Fibroblast of peridontal ligament (primary cell): ENCODE data around the gene SIGMAR1.
A peak's percentile ranks its signal among the peaks of the same experiment; 100 is the strongest.

Experiments used
- DNase-seq: peaks from one replicate; pipeline ENCODE4 v3.0.0-alpha.2; 2010; ENCODE audit errors: extremely low read depth

SIGMAR1 gene

DNA sequence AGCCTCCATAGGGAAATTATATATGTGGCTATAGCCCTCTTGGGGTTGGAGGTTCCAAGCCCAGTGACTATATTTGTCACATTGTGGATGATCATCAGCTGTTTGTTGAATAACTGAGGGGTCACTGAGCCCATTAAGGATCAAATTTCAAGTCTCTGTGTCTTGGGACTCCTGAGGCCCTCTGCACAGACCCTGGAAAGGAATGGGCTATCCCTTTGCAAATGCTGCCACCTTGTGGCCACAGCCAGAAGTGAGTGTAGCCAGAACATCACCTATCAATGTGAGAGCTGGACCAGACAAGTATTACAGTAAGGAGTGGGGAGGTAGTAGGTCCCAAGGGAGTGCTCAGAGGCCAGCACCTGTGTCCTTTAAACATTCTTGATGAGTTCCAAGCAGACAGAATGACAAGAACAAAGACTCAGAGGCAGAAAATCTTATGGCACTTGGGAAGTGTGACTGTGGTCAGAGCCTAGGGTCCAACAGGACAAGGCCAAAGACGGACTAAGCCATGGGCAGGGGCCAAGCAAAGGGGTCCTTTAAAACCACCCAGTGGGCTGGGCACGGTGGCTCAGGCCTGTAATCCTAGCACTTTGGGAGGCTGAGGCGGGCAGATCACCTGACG is 33.9 kb downstream of the SIGMAR1 start:
- peak; percentile 66 for DNase-seq

DNA sequence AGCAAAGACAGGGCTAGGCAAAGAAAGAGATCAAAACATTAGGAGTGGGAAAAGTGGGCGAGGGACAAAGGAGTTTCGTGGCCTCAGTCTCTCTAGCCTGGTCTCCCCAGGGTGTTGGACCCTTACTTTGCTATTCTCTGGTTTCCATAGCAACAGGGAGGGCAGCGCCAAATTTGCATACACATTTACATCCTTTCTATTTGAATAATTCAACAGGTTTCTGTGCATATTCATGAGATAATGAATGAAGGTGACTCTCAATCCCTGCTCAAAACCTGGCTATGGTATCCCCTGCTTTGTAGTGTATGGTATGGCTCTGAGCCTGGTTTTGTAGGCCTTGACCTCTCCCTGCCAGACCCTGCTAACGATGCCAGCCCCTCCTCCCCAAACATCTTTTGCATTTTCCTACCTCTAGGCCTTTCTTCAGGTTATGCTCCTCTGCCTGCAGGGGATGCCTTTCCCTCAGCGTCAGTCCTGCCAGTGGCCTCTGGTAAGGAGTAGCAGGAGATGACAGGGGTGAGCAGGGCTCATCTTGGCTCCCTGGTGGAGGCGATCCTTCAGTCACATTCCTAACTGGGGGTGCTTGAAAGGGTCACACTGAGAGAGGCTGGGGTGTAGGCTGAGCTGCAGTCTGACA is 35.5 kb downstream of the SIGMAR1 start:
- no peak for DNase-seq

DNA sequence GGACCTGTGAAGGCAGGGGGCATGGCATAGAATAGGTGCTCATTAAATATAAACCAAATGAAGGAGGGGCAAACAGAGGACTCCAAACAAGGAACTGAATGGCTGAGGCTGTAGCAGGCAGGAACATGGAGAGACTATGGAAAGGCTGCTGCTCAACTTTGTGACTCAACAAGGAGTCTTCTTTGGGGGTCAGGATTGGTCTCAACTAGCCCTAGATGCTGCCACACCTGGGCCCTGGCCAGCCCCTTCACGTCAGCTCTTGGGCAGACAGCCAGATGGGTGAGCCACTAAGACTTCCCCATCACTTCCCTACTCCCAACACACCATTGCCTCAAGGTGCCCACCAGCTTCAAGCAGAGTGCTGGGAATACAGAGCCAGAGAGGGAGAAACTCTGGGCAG is 36.7 kb downstream of the SIGMAR1 start:
- DNase-seq = no peak

DNA sequence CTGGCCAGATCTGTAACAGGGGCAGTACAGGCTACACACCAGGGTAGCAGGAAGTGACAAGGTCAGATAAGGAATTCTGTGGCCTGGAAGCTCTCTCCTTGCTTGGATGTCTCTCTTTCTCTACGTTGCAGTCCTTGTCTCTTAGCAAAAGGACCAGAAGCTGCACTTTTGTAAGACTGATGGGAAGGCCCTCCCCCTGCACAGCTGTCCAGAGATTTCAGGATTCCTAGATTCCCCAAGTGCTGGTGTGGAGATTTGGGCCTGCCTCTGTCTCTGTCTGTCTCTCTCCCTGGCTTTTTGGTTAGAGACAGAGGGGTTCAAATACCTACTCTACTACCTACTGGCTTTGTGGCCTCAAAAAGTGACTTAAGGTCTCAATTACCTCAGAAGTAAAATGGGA is 38.0 kb downstream of the SIGMAR1 start:
- no peak for DNase-seq

DNA sequence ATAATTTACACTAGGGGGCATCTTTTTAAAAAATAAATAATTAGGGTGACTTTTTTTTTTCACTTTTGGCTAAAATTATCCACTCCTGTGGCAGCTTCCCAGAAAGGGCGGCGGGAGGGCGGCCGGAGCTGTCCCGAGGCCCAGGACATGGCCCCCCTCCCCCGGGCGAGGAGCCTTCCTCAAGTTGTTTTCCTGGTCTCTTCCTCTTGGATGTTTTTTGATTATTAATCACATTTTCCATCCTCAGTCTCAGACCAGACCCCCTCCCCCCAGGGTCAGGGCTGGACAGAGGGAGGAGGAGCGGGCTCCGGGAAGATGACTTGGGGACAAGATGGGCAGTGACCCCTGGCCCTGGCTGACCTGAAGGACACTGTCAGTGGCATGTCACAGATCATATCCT is 43.4 kb downstream of the SIGMAR1 start:
- DNase-seq = no peak

DNA sequence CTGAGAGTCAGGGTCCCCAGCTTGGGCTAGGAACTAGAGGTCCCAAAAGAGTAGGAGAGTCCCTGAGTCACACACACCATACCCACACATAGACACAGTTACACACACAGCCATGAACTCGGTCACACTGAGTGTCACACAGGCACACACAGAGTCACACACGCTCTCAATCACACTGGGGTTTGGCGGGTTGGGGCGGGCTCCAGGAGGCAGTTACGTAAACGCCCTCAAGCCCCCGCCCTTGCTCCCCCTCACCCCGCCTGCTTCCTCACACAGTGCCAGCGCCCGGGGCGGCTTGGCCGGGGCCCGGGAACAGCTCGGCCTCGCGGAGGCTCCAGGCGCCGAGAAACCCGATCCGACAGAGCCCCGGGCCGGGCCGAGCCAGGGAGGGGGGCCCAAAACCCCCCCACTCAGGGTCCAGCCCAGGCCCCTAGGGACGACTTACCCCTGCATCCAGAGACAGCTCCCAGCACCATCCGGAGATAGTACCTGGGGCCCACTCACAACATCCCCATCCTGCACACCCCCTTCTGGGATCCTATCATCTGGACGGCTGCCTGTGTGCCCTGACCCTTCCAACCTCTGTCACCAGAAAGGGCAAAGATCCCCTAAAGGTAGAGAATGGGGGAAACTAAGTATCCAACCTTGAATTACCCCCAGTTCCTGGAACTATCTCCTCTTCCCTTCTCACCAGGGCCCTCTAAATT is 44.5 kb downstream of the SIGMAR1 start:
- no peak for DNase-seq

DNA sequence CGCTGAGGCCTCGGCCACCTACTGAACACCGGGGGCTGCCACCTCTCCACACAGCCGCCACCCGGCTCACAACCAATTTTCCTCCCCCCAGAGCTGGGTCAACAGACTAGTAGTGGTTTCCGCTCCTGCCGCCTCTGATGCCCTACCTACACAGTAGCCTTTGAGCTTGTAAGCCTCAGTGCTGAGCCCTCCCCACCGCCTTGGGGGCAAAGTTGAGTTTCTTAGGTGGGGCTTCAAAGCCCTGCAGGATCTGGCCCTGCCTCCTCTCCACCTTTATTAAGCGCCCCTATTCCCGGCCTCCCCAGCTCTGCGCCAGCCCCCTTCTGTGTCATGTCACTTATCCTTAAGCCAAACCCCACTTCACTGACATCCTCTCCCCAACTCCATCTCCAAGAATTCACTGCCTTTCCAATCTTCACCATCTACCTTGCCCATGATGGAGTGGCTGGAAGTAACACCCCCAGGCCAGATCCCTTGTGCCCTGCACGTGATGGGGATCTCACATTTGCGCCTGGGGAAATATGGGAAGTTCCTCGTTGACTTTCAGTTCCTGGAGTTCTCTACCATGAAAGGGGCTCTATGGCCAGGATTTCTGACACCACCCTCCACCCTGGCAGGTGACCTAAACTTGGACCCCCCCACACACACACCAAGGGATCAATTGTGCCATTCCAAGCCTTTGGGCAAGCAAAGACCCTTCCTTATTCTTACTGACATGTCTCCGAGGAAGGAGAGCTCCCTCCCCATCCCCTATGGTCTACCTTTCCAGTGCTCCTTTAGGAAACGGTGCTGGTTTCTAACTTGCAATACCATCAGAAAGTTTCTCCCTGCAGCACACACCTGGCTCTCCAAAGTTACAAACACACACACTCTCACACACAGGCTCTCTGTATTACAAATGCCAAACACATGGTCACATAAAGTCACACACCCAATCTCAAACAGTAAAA is 45.4 kb downstream of the SIGMAR1 start:
- DNase-seq = no peak

DNA sequence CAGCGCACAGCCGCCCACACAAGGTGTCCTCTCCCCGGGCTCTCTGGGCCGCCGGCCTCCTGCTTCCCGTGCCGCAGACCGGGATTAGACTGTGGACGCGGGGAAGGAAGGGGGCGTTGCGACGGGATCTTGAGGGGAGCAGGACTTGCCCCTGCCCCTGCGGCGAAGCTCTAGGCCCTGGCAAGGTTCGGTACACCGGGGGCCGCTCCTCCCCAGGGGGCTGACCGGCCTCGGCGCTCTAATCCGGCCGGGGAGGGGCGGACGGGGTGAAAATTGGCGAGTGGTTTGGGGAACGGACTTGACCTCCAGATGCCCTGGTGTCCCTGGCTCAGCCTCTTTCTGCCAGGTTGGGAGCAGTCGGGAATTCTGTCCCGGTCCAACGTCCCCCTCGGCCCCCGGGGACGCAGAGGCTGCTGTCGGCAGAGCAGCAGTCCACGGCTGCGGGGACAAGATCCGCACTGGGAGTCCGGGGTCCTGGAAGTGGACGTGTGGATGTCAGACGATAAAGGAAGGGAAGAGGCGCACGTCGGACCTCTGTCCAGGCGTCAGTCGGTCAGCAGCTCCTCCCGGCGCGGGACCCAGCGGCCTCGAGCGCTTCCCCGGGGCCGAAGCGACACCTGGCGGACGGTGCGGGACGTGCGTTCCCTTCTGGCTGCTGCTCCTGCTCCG is 46.2 kb downstream of the SIGMAR1 start:
- peak; percentile 66 for DNase-seq

DNA sequence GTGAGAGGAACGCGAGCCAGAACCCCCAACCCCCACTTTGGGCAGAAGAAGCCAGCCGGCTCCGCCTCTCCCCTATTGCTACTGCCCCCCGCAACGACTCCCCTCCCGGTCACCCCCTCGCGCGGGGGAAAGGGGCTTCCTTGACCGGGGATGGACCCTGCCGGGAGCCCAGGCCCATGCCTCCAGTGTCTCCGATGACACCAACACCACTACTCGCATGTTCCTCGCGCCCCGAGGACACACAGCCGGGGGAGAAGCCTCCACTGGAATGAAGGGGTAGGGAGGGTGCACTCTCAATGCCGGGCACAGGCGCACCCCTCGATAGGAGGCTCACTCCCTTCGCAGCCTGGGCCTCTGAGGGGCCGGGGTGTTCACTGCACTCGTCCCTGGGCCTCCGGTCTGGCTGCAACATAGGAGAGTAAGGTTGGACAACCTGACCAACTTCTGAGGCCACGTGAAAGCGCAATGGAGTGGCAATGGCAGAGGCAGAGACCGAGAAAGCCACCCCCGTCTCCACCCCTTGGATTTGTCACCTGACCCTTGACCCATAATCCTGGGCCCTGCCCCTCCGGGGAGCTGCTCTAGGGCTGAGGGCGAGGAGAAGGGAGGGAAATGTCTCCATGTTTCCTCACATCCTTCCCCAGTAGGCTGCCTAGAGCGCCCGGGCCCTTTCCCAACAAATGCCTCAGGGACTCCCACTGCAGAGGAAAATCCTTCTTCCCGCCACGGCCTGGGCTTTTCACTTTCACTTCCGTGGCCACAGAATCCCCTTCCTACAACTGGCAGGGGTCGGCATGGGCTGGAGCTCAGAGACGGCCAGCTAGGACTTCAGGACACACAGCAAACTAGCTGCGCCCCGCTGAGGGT is 47.0 kb downstream of the SIGMAR1 start:
- no peak for DNase-seq

DNA sequence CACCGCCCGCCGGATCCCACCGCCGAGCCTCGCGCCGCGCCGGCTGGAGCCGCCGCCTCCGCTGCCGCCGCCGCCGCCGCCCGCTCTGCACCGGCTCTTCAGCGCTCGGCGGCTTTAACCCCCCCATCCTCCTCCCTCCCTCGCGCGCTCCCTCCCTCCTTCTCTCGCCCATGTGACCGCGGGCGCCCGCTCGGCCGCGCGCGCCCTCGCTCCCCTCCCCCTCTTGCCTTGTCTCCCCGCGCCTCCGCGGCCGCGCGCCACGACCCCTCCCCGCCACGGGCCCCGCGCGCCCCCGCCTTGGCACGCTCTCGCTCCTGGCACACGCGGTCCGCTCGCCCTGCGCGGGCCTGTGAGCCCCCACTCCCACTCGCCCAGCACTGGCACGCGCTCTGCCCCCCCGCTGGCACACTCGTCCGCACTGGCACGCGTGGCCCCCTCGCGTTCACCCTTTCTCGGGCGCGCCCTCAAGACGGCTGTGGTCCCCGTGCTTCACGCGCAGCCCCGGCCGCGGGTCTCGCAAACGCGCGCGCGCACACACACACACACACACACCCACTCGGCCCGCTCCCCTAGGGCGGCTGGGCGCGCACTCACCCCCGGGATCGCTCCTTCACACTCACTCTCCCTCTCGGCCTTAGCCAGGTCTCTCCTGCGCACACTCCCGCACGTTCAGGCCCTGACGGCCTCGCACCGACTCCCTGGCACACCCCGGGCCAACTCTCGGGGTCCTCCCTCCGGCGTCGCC is 47.8 kb downstream of the SIGMAR1 start, which contains the start of gene CNTFR:
Gene CNTFR, minus strand, starts transcription at position 89 of the 745 bp plus-strand sequence. CDS start 20,743 bp downstream, outside the sequence.
- DNase-seq = no peak

DNA sequence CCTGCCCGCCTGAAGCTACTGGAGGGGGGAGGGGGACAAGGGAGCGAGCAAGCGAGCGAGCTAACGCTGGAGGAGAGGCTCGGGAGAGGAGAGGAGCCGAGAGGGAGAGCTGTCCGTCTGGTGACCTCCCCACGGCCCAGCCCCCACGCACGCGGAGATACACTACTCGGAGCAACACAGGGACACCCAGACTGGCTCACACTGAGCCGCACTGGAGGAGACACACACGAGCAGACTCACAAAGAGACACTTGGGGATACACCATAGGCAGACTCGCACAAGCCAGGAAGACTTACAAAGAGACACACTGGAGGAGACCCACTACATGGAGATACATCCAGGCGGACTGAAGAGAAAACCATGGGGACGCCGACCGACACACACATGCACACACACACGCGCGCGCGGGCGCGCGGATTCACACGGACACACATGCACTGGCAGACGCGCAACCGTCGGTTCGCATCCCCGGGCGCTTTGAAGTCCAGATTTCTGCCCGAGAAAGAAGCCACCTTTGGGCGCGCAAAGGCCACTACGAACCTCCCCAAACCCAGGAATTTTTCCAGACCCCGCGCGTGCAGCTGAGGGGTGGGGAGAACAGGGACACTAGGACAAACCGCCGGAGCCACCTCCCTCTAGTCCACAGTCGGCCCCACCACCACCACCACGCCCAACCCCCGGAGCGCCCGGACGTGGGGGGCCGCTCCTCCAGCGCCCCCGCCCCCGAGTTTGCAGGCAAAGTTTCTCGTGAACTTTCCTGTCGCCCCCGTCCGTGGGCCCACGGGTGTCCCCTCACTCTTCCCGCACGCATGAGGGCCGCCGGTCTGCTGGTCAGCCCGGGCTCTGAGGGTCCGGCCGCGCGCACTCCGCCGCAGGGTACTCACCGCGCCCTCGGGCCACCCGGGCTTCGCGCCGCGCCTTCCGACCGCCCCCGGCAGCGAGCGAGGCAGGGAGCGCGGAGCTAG is 48.6 kb downstream of the SIGMAR1 start:
- no peak for DNase-seq

DNA sequence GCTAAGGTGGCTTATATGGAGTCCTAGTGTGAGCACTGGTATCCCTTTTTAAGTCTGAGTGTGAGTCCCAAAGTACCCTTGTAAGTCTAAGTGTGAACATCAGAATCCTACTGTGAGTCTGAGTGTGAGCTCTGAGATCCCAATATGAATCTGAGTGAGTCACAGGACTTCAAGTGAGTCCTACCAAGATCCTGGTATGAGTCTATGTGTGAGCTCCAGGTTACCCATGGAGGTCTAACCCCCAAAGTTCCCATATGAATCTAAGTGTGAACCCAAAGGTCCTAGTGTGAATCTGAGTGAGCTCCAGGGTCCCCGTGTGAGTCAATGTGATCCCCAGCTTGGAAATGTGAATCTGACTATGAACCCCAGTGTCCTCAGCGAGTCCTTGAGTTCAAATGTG is 50.3 kb downstream of the SIGMAR1 start:
- DNase-seq = no peak

DNA sequence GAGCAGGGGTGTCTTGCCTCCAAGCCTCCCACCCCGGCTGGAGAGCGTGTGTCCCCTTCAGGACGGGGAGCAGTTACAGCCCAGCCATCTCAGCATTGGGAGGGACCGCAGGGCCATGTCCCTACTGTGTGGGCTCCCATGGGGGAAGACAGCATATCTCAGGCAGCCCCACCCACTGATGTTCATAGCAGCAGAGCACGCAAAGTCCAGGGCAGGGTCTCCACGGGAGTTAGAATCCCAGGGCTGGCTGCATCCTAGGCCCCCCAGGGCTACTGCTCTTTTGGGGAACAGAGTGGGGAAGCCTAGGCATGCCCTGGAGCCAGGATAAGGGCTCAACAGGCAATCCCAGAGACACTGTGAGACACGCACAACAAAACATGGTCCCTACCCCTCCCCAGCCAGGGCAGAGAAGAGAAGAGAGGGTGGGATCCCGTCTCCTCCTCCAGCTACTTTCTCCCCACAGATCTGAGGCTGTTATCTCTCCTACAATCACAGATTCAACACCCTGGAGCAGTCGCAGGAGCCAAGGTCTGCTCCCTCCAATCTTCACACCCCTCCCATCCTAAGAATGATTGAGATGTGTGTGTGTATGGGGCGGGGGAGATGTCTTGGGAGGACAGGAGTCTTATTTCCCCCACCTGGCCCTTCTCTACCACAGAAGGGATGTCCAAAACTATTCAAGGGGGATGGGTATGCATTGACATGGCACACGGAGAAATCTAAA is 51.5 kb downstream of the SIGMAR1 start:
- DNase-seq = no peak

DNA sequence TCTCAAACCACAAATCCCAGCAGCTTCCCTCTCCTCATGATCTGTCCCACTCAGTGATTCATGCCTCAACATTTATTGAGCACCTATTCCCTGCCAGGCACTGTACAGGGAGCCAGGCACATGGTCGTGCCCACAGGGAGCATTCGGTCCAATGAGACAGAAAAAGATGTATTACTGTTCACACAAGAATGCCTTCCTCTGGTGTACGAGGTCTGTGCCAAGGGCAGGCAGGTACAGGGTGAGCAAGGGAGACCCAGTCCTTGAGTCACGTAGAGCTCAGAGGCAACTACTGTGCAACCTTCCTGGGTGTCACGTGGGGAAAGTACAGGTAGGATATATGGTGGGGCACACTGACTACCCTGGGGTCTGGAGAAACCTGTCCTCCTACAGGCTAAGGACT is 52.6 kb downstream of the SIGMAR1 start:
- no peak for DNase-seq
